Pons (tissue), 1 donor: Measurements from ENCODE around the gene NDUFA5.
A peak's percentile ranks its signal among the peaks of the same experiment; 100 is the strongest.

ENCODE experiments used
- DNase-seq: peaks from one replicate; pipeline ENCODE4 v3.0.0-alpha.2; 2016; ENCODE audit warnings: low spot score

NDUFA5 gene

DNA sequence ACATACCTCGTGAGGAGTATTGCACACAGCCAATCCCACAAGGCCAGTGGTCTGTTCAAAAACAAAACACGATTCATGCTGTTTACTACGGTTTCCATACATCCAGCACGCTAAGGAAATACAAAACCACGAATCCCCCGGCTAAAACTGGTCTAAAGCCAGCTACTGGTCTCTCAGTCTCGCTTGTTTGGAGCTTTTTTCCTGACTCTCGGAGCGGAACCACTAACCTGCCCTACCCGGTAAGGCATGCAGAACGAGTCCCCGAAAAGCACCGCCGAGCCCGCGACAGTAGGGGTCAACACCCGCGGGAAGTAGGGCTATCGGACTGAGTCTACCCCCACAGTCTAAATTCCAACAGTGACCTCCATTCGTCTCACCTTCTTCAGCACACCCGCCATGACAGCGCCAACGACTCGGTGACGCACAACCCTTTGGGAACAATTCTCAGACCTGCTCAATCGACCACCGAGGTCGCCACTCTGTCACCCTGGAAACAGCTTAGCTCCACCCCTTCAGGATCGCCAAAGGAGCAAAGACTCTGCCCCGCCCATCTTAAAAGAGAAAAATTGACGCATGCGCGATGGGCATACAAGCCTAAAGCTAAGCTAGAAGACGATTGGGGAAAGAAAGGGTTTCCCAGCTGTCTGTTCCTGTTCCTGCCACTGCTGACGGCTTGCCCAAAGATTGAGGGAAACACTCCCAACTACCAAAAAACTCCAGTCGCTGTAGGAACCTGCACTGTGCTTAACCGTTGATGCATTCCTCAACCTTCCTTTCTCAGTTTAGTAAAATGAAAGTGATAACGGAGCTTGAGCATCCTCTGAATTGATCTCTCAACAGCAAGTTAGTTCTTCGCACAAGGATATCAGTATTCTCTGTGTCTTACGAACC lies at the start of gene NDUFA5:
TSS of gene NDUFA5 (minus strand) at position 421 of the 891 bp plus-strand sequence. CDS start at position 398, 23 bp downstream.
- peak; percentile 100 for DNase-seq

DNA sequence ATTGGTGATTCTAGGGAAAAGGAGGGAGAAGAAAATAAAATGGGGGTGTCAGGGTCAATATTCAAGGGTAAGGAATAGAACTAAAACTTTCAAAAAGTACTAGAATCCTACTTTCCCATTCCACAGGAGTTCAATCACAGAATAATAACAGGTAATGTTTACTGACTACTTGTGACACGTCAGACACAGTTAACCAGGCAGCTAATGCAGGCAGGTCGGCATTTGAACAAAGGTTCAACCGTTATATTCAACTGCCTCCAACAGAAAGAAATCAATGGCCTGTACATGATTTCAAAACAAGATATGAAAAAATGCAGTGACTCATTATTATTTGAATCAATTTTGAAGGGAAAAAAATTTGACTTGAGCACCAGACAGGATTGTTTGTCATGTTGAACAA lies 47.1 kb upstream of the NDUFA5 start:
- no peak for DNase-seq

DNA sequence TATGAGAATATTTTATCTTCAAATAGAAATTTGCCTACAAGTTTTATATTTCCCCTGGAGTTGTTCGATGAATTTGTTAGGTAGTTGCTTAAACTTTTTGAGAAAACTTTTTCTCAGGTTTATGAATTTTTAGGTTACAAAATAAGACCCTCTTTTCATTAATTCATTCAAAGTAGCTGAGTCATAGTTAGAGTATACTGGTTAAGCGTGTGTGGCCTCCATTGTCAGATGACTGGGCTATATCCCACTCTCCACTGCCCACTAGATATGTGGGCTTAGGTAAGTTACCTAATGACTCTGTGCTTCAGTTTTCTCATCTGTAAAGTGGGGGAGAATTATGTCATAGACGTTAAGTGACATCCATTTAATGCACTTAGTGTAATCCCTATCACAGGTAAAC lies 45.0 kb upstream of the NDUFA5 start:
- DNase-seq: no peak

DNA sequence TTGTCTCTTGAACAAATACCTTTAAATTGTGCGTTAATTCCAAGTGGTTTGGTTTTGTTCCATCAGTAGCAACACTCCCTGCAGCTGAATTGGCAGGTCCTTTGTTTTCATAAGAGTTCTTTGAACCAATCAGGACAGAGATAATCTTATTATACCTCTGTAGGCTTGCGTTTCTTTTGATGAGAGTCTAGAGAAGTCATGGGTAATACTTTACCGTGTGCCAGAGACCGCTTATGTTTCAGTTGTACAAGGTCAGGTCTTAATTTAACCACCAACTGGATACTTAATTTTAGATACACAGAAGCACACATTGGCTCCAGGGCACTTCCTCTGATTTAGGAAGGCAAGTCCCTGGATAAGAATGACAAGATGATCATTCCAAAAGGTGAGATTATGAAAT lies 43.9 kb upstream of the NDUFA5 start, which contains the start of gene ASB15:
TSS of gene ASB15 (plus strand) at position 292 of the 400 bp plus-strand sequence. CDS start 12,682 bp downstream, outside the sequence.
- no peak for DNase-seq

DNA sequence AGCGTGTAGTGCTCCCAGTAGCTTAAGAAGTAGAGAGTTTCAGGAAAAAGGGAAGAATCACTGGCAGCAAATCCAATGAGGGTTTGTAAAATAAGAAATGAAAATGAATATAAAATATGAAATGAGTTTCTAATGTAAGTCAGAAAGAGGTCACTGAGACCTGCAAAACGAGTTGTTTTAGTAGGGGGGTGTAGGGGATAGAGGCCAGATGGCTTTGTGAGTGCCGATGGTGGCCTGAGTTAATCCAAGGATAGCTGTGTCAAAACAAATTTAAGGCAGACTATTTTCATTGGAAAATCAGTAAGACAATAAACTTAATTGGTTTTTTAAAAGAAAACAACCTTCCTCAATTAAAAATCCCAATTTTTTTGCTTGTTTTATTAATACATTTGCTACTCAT lies 43.3 kb upstream of the NDUFA5 start:
- DNase-seq: no peak

DNA sequence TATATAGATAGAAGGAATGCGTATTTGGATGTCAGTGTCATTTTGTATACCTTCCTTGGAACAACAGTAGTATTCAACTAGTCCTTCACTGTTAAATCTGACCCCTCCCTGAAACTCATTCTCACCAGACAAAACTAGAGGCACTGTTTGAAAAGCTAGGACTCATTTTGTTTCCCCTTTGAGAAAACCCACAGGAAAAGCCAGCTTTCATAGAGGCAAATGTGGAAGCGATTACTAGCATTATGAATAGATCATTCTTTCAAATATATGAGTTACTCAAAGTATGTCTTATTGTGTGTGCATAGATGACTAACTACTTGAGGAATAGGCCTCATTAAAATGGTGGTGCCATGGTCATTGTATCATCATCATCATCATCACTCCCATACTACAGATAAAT lies 42.1 kb upstream of the NDUFA5 start:
- no peak for DNase-seq

DNA sequence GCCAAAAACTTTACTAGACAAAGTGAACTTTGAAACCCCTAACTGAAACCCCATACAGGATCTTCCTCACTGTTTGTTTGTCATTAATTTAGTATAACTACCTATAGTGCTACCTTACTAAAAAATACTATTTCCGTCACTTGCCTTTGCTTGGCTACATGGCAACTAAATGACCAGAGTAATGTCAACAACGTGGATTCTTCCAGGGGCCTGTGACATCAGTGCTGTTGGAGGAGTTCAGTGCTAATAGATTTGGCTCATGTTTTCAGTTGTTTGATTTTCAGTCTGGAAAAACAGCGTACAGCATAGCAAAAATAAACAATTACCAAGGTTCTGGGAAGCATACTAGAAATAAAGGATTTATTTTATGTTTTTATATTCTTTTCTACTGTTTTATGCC lies 41.0 kb upstream of the NDUFA5 start:
- DNase-seq: no peak

DNA sequence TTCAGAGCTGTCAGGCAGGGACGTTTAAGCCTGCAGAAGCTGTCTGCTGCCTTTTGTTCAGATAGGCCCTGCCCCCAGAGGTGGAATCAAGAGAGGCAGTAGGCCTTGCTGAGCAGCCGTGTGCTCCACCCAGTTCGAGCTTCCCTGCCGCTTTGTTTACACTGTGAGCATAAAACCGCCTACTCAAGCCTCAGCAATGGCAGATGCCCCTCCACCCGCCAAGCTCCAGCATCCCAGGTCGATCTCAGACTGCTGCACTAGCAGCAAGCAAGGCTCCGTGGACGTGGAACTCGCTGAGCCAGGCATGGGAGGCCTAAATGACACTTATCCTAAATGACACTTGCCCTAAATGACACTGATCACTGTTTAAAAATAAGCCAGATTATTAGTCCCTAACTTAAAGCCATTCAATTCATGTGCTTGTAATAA lies 37.2 kb upstream of the NDUFA5 start:
- no peak for DNase-seq

DNA sequence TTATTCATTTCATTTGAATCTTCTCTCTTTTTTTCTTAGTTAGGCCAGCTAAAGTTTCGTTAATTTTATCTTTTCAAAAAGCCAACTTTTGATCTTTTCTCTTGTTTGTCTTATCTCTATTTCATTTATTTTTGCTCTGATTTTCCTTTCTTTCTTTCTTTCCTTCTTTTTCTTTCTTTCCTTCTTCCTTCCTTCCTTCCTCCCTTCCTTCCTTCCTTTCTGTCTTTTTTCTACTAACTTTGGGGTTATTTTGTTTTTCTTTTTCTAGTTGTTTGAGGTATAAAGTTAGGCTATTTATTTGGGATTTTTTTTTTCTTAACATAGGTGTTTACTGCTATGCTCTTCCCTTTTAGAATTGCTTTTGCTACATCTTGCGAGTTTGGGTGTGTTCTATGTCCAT lies 30.8 kb upstream of the NDUFA5 start:
- no peak for DNase-seq

DNA sequence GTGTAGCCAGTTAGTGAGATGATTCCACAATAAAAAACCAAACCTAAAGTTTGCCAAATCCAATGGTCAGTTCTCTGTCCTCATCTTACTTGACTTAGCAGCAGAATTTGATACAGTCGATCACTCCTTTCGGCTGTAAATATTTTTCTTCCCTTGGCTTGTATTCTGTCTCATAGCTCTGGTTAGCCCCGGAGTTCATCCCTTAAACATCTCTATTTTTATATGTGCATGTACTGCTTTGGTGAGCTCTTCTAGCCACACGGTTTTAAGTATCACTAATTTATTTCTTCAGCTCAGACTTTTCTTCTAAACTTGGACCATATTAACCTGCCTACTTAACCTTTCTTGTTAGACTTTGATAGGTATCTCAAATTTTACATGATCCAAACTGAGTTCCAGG lies 26.2 kb upstream of the NDUFA5 start:
- no peak for DNase-seq

DNA sequence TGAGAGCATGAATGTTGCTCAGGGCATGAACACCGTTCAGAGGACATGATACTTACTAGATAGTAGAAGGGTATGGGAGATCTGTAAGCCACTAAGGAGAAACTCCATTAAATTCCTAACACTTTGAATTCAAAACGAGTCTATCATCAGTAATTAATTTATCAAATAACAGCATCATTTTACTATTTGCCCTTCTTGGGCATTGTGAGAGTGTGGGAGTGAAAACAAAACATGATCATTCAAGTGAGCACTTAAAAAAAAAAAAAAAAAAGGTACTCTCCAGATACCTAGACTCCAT lies 23.5 kb upstream of the NDUFA5 start:
- no peak for DNase-seq

DNA sequence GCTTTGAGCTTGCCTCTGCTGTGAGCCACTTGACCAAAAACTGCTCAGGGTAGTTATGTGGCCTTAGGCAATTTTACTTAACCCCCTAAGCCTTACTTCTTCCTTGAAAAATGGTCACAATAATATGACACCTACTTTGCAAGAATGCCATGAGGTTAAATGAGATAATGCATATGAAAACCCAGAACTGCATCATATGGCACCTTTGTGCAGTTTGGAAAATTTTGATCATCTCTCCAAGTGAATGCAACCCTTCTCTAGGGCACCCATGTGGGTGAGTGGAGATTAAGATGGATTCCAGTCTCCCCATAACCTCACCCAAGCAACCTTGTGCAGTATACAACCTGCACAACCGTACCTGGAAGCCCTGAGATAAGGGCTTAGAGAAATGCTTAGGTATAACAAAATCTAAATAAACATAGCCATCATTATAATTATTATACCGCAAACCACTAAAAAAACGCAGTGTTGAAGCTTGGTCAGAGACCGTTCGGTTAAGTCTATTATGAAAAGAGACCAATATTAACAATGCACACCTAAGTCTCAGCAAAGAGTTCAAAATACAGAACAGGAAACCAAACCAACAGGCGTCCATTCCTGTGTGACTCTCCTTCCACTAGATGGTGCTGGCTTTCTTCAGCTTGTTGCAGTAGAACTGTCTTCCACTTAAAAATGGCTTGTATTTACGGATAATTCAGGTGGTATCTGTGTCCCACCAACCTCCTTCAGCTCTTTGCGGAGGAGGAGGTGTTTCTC lies 23.0 kb upstream of the NDUFA5 start:
- DNase-seq: peak; percentile 45

DNA sequence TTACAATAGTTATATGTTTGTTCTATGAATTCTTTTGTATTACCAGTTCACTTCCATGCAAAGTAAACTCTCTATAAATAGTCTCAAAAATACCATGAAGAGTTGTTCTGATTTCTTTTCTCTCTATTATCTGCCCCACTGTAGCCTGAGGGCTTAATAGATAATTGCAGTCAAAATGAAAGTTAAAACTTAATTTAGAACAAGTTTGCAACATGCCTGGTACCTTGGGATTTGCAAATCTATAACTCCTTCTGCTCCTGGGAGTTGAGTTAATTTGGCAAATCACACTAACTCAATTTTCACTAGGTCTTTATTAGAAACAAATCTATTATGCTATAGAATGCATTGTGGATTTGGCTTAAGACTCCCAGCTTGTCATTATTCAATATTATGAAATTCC lies 21.8 kb upstream of the NDUFA5 start:
- DNase-seq: no peak

DNA sequence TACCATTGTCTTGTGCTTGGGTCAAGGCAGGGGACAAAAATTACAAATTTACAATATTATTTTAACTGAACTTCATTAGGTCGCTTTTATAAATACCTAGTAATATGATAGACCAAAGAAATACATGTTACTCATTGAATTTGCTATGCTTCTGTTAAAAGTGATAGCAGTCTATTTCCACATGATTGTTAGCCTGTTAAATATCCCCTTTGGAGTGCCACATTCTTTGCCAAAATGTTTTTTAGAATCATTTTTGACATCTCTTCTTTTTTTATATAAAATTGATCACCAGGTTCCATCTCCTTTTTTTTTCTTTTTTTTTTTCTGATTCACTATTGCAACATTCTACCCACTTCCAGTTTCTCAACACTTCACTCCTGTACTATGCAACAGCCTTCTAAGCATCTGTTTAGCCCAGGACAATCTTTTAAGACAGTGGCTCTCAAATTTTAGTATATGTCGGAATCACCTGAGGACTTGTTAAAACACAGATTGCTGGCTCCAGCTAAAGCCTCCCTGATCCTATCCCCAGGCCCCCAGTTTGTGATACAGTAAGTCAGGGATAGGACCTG lies 16.4 kb upstream of the NDUFA5 start:
- no peak for DNase-seq

DNA sequence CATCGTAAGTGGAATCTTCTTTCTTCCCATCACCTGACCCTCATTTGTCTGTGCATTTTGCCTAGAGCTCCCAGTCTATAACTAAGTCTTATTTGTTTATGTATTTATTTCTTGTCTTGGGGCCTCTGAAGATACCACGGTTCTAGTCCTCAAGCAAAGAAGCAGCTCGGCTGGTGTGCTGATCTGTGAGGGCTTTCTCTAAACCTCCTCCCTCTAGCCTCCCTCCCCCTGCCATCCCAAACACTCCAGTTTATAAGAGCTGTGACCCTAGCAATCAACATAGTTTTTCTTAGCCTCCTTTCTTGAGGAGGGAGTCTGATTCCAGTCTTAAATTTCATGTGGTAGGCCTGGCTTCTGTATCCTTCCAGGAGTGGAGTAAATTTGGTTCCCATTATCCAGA lies 15.7 kb upstream of the NDUFA5 start:
- no peak for DNase-seq

DNA sequence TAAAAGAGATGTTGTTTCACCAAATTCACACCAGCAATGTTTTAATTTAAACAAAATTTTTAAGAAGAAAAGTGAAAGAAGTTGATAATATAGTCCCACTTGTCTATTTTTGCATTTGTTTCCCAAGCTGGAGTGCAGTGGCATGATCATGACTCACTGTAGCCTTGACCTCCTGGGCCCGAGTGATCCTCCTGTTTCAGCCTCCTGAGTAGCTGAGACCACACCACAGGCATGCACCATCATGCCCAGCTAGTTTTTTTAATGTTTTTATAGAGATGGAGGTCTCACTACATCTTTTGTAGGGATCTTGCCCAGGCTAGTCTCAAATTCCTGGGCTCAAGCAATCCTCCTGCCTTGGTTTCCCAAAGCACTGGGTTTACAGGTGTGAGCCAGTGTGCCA lies 14.1 kb upstream of the NDUFA5 start:
- no peak for DNase-seq

DNA sequence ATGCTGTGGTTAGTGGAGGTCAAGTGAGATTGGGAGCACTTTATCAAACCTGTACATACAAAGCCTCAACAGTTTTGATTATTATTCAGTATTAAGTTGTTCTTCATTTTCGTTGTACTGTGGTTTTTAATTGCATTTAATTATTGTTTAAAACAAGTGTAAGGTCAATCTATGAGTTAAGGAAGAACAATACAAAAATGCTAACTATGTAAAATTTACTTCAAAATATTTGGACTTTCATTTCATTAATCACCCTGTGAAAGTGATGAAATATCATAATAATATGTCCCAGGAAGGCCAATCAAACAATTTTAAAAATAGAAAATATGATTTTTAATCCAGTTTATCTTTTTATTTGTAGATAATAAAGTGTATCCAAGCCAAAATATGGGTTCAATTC lies 13.6 kb upstream of the NDUFA5 start:
- no peak for DNase-seq

DNA sequence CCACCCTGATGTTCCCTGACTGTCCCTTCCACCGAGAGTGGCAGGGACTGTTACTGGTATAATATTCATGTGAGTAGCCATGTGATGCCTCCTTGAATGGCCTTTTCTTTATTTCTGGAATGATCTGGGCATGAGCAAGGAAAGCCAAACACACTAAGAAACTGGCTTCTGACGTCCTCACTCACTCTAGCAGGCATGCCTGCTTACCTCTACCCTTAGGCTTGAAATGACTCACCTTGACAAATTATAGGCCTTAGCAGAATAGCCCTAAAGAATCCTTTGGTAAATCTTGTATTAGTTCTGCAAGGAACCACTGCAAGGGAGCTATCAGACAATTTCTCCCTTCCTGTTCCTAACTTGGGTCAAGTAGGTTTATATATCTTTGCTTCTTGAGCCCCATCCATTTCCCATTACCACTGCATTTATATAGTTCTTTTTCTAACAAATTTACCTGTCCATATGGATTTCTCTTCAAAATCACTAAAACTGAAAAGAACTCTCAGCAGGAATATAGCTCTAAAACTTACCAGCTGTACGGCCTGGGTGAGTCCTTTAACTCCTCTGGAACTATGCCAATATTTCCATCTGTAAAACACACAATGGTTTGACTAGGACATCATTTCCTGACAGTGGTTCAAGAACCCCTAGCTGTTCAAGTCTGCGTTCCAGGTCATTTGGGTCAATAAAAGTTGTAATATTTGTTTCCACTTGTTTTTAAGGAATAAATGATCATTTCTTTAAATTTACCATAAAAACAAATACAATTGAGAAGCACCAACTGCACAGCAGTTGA lies 13.0 kb upstream of the NDUFA5 start:
- DNase-seq: no peak

DNA sequence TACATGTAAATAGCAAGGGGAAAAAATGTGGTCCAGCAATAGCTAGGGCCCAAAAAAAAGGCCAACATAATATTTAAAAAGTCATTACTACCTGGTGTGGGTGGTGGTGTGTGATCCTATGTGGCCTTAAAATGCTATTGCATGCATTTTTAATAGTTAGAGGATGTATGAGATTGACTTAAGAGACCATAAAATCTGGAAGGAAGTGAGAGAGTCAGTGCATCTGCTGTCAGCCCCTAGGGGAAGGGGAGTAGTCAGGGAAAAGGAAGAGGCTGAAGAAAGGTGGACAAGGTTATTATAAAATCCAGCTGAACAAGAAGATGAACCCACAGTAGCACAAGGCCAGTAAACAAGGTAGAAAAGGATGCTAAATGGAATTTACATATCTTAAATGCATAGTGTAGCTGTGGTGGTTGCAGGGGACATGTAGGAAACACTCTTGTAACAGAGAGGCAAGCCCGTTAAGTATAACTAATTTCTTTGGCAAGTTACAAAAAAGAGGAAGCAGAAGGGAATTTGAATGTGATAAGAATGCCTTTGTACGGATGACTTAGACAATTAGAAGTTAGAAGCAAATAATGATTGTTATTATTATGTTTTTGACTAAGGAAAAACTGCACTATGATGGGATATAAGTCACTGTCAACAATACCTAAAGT lies 11.9 kb upstream of the NDUFA5 start:
- DNase-seq: no peak

DNA sequence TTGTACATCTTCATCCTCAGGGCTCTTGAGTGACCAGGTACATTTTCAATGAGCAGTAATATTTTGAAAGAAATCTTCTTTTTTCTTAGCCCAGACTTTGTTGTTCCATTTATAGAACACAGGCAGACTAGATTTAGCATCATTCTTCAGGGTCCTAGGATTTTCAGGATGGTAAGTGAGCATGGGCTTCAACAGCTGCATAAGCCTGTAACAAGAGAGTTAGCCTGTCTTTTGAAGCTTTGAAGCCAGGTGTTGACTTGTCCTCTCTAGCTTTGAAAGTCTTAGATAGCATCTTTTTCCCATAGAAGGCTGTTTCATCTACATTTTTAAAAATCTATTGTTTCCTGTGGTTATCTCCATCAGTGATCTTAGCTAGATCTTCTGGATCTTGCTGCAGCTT lies 4.5 kb upstream of the NDUFA5 start:
- DNase-seq: no peak

DNA sequence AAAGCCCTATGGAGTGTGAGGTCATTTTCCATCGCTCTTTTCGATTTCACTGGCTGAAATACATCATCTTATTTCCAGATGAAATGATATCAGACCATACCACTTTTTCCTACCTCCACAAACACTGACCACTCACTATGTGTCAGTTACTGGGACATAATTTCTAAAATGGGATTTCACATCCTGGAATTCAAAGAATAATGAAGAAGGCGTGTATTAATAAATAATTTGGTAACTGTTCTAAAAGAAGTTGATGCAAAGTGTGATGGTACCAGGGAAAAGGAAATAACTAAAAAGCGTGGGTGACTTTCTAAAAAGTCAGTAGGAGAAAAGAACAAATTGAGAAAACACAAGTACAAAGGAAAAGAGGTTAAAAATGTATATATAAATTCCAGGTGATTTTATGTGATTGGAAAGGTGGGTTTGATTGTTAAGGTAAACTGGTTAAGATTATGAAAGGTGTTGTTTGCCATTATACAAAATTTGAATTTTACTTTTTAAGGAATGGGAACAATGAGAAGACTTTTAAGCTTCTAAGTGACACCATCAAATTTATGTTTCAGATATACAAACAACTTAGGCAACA lies 764 bp upstream of the NDUFA5 start:
- DNase-seq: no peak
